Middle frontal gyrus (tissue), 1 donor: ENCODE measurements around the gene FSD2.
"Not testable (repeated sequence)": the region's sequence is repeated elsewhere in the genome, so short reads cannot be mapped to it uniquely, and the experiment has no call there.

Experiments
- DNase-seq: peaks from one replicate; pipeline ENCODE4 v3.0.0-alpha.2; 2015; ENCODE audit warnings: low spot score; ENCODE audit errors: extremely low spot score

The FSD2 gene

GRCh38 chr15:82793737-82794136, 12.1 kb downstream of the FSD2 start:
- no peak for DNase-seq

GRCh38 chr15:82792068-82792467, 13.8 kb downstream of the FSD2 start:
- DNase-seq: no peak

GRCh38 chr15:82790321-82790720, 15.5 kb downstream of the FSD2 start:
- DNase-seq: no peak

GRCh38 chr15:82789491-82789890, 16.4 kb downstream of the FSD2 start:
- DNase-seq: no peak

- DNase-seq: no peak
Measured at GRCh38 chr15:82788496-82788895, 17.4 kb downstream of the FSD2 start.

- no peak for DNase-seq
Measured at GRCh38 chr15:82781349-82781748, 24.5 kb downstream of the FSD2 start.

- no peak for DNase-seq
Measured at GRCh38 chr15:82778755-82779154, 27.1 kb downstream of the FSD2 start.

GRCh38 chr15:82774496-82774895, 31.4 kb downstream of the FSD2 start:
- DNase-seq: no peak

GRCh38 chr15:82771789-82772607, 33.9 kb downstream of the FSD2 start:
- DNase-seq: no peak

GRCh38 chr15:82768414-82769054, 37.3 kb downstream of the FSD2 start:
- no peak for DNase-seq

- no peak for DNase-seq
Measured at GRCh38 chr15:82767163-82767829, 38.6 kb downstream of the FSD2 start.

GRCh38 chr15:82766201-82766600, 39.7 kb downstream of the FSD2 start:
- not testable (repeated sequence) for DNase-seq

- DNase-seq: no peak
Measured at GRCh38 chr15:82764740-82765139, 41.1 kb downstream of the FSD2 start.

- DNase-seq: no peak
Measured at GRCh38 chr15:82764117-82764490, 41.8 kb downstream of the FSD2 start.

- no peak for DNase-seq
Measured at GRCh38 chr15:82763361-82764116, 42.3 kb downstream of the FSD2 start.

- DNase-seq: no peak
Measured at GRCh38 chr15:82751308-82751707, 54.6 kb downstream of the FSD2 start.

GRCh38 chr15:82750831-82751180, 55.1 kb downstream of the FSD2 start:
- DNase-seq: no peak

GRCh38 chr15:82749951-82750830, 55.7 kb downstream of the FSD2 start:
- DNase-seq: peak; percentile 92

- DNase-seq: no peak
Measured at GRCh38 chr15:82748315-82748714, 57.6 kb downstream of the FSD2 start.

- no peak for DNase-seq
Measured at GRCh38 chr15:82743810-82744209, 62.1 kb downstream of the FSD2 start.

- DNase-seq: no peak
Measured at GRCh38 chr15:82742134-82742533, 63.7 kb downstream of the FSD2 start.
